ENCODE measurements around the gene NPC1L1.

NPC1L1 gene

DNA sequence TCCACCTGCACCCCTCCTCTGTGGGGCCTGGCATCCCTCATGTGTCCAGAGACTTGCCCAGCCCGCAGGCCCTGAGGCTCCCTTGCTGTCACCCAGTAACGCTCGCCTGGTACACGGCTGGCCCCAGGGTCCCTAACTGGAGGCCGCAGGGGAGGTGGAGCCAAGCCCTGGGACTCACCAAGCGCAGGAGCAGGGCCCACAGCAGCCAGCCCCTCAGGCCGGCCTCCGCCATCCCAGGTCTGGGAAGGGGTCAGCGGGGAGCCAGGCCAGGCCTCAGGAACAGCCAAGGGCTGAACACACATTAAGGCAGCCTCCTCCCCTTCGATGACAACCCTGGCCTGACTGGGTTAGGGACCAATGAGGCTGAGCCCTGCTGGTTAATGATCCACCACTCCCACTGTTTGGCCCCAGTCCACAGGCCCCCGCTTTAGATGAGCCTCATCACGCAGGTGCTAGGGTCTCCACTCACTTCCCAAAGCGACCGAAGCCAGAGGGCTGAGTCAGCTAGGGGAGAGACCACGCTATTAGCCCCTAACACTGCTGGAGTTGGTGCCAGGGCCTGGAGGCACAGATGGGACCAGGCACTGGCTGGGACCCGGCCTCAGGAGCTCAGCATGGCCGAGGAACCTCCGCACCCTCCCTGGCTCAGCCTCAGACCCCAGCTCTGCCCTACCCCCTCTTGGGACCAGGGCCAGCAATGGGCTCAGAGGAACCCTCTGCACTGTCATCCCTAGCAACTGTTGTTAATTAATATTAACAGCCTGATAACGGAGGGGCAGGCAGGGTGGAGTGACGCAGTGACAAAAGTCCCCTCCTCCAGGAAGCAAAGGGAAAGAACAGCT, at the start of gene NPC1L1:
NPC1L1 (minus strand) TSS at position 303 of the 842 bp plus-strand sequence; CDS start at position 232, 71 bp downstream.
- FAIRE-seq, result no peak

DNA sequence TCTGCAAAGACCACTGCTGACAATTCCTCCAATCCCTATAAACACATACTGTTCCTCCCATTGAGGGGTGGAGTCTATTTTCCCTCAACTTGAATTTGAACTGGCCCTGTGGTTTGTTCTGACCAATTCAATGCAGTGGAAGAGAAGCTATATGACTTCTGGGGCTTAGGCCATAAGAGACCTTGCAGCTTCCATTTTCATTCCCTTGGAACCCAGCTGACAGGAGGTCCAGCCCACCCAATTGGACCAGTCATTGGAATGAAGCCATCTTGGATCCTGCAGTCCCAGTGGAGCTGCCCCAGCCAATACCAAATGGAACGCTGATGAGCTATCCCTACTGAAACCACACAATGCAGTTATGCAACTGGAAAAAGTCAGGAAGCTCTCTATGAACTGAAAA, 49.8 kb upstream of the NPC1L1 start:
- FAIRE-seq, result no peak

GRCh38 chr7:44587843-44588711, 46.9 kb upstream of the NPC1L1 start:
- FAIRE-seq, result peak; percentile 95

GRCh38 chr7:44583146-44583865, 42.2 kb upstream of the NPC1L1 start:
- FAIRE-seq, result no peak

DNA sequence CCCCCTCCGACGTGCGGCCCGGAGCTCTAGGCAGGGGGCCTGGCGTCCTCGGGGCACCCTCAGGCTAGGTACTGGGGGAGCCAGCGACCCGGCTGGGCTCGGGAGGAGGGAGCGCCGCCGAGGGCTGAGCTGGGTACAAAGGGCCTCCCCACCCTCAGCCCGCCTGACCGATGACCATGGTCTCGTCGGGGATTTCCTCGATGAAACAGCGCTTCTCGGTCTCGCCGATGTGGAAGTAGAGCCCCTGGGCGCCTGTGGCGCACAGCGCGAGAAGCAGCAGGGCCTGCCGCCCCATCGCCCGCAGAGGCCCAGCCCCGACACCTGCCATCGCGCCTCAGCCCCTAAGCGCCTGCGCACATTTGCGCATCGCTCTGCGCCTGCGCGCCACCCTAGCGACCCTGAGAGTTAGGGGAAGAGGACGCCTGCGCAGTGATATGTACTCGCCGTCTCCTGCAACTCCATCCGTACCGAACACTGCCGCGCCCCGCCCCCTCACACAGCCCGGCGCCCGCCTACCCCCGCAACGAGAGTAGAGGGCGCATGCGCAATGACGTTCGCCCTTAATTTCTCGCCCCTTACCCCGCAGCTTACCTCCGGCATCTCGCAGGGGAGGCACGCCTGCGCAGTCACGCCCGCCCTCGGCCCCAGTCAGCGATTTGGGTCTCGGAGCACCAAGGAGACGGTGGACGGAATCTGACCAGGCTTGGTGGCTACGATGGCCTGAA, 40.9 kb upstream of the NPC1L1 start, which contains the start of gene TMED4:
TMED4 (minus strand) TSS at position 353 of the 725 bp plus-strand sequence; CDS start at position 328, 25 bp downstream.
- peak; percentile 96 for FAIRE-seq

- FAIRE-seq, result no peak
These were observed 40.1 kb upstream of the NPC1L1 start for GRCh38 chr7:44580945-44581878.

DNA sequence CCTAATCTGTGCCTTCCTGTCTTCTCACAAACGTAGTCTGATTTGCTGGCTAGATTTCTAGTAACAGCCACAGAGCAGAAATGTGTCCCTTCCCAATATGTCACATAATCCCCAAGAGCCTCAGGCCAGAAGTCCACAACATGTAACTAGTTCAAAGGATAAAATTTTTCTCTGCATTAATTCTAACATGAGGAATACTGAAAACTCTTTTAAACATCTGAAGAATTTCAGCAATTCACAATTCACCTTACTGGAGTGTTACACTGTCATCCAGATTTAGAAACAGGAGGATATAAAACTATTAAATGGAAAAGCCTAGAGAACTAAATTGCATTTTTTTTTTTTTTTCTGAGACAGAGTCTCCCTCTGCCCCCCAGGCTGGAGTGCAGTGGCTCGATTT, 35.1 kb upstream of the NPC1L1 start:
- no peak for FAIRE-seq

GRCh38 chr7:44575054-44575453, 33.9 kb upstream of the NPC1L1 start:
- no peak for FAIRE-seq

- no peak for FAIRE-seq
These were observed 33.2 kb upstream of the NPC1L1 start for GRCh38 chr7:44574287-44574872.

- FAIRE-seq, result peak; percentile 27
These were observed 32.5 kb upstream of the NPC1L1 start, which contains the start of gene DDX56 for GRCh38 chr7:44573464-44574286. DDX56 (minus strand) TSS chr7:44573908; CDS start chr7:44573895, 13 bp downstream.

GRCh38 chr7:44572771-44573170, 31.6 kb upstream of the NPC1L1 start:
- FAIRE-seq, result no peak

DNA sequence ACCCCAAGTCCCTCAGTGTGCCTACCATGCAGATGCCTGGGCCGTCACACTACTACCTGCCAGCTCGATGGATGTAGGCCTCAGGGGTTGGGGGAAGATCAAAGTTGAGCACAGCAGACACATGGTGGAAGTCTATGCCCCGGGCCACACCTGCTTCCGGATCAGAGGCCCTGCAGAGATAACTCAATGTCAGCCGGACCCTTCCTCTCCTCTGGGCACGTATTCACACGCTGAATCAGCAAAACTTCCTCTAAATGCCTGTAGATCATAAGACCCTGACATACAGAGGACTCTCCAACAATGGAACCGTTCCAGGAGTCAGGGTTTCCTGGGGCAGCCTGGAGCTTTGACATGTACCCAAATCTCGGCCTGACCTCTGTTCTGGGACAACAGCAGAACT, 28.8 kb upstream of the NPC1L1 start:
- FAIRE-seq, result no peak

DNA sequence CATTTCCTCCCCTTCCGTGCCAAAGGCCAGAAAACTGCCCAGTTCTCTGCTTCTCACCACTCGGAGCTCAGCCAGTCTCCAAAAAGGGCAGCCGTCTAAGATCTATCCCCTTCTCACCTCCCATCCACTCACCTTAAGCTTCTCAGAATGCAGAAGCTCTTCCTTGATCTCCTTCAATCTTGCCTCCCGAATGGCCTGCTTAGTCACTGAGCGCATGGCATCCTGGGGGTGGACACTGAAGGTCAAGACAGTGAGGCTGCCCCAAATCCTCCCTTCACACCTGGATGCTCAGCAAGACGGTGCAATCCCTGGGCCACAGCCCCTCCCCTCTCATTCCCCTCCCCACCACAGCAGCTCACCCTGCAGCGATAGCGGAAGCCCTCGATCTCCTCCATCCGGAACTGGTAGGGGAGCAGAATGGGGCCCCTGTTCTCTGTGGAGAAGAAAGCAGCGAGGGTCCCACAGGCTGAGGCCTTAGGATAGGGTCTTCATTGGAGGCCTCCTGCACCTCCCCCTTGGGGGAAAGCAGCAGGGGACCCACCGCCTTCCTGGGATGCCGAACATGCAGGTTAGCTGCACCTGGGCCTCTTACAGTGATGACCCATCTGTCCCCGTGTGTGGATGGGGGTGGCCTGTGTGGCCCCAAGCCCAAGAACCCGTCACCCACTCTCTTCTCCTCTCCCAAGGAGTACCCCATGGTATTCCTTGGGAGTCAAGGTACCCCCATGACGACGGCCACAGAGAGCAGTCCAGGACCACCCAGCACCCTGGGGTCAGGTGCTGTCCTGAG, 27.8 kb upstream of the NPC1L1 start:
- no peak for FAIRE-seq

DNA sequence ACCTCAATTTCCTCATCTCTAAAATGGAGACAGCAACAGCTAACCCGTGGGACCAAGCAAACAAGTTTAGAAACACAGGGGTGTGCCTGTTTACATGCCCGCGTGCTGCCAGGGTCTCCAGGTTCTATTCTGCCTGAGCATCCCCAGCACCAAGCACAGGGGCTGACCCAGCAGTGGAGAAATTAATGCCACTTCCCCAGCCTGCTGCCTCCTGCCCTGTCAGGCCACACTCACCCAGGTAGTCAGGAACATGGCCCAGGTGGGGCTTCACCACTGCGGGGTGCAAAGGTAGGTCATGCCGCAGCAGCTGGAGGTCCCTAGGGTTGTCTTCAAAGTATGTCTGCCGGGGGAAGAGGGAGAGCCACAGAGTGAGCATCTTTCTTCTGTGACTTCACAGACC, 26.8 kb upstream of the NPC1L1 start:
- FAIRE-seq, result no peak

DNA sequence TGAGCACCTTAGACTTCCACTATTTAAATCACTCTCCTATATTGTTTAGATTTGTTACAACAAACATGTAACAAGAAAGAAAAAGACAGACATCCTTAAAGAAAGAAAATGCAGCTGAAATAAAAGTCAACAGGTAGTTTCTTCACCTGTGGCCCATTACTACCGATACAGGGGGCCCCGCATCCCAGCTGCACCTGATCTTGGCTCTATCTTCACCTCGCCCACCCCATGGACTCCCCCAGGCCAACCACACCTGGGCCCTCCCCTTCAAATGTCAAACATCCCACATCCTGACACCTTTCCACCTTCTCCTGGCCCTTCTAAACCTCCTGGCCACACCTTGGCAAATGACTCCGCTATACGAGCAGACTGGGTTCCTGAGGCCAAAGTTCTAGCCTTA, 25.6 kb upstream of the NPC1L1 start:
- no peak for FAIRE-seq

GRCh38 chr7:44565795-44566559, 24.8 kb upstream of the NPC1L1 start:
- no peak for FAIRE-seq

- no peak for FAIRE-seq
These were observed 24.1 kb upstream of the NPC1L1 start for GRCh38 chr7:44565097-44565794.

All from A204.1 (cell line).